ENCODE measurements around the gene KLF2. TPM values are rescaled to one million over a fixed set of nuclear protein-coding genes. Genes with fewer than 3 reads are reported as not detected.
"Not testable (repeated sequence)": the region's sequence is repeated elsewhere in the genome, so short reads cannot be mapped to it uniquely, and the experiment has no call there.

The KLF2 gene
- total and polyA plus RNA-seq, 4 experiments from 2014 or later = 120 to 437 (median 363) TPM

GRCh38 chr19:16340092-16340491 lies 15.5 kb downstream of the KLF2 start:
- no peak overlapping the region for H3K4me3 Mint-ChIP-seq
- no peaks in the 10 kb centered on the region for H3K36me3 ChIP-seq (ENCODE audit: insufficient read depth, low read length)
- H3K9me3 ChIP-seq (ENCODE audit: control insufficient read depth in 1 of 2, low read length in 2 of 2) = no peaks in the 10 kb centered on the region
- peak overlapping the region in 5 of 7 donors; percentile 15 to 88 (median 75) for H3K27ac Mint-ChIP-seq
- no peaks in the 10 kb centered on the region for H3K27me3 ChIP-seq (ENCODE audit: insufficient read depth, low read length)
- H3K4me3 ChIP-seq (ENCODE audit: low read length in 2 of 2) = no peak overlapping the region
- CTCF ChIA-PET (ENCODE audit: partially characterized antibody) = interaction anchor here (1.2 to 4.6 kb wide), 8 partner anchors 8 to 92 kb away, joined by 3 to 48 read pairs (median 6); partner anchors contain the start of gene KLF2
- no peaks in the 10 kb centered on the region for H3K27me3 Mint-ChIP-seq
- POLR2A ChIA-PET (ENCODE audit: partially characterized antibody) = interaction anchor here (17.1 to 32.3 kb wide), 2 partner anchors 12 to 27 kb away, joined by 611 to 6478 read pairs; partner anchors contain the start of gene KLF2
- no peaks in the 10 kb centered on the region for H3K36me3 Mint-ChIP-seq
- peaks cover 70% of the 10 kb centered on the region for H3K4me1 ChIP-seq (ENCODE audit: insufficient read depth, low read length)
- no peaks in the 10 kb centered on the region for H3K9me3 Mint-ChIP-seq
- no peak for DNase-seq
- H3K4me1 Mint-ChIP-seq = peaks cover 37 to 70% (median 50%) of the 10 kb centered on the region in 4 donors
- intact Hi-C loops (cut with micrococcal nuclease) = no loop called here
- no peak overlapping the region for H3K27ac ChIP-seq (ENCODE audit: low read depth, low read length)

- CTCF ChIA-PET (ENCODE audit: partially characterized antibody) = interaction anchor here (2.0 to 4.6 kb wide), 3 partner anchors 11 to 93 kb away, joined by 9 to 48 read pairs (median 26); no protein-coding TSS in a partner anchor
- DNase-seq = no peak
- Mint-ChIP-seq H3K27me3 (no peaks in the 10 kb centered on the region), H3K27ac (peak overlapping the region; percentile 34 to 93 (median 74)), H3K4me1 (peaks cover 40 to 75% (median 51%) of the 10 kb centered on the region in 4 donors), H3K4me3 (peak overlapping the region in 3 of 8 donors; percentile 41 to 65 (median 53)), H3K9me3 (no peaks in the 10 kb centered on the region), H3K36me3 (no peaks in the 10 kb centered on the region)
- no peaks in the 10 kb centered on the region for H3K9me3 ChIP-seq (ENCODE audit: control insufficient read depth in 1 of 2, low read length in 2 of 2)
- no peaks in the 10 kb centered on the region for H3K27me3 ChIP-seq (ENCODE audit: insufficient read depth, low read length)
- H3K27ac ChIP-seq (ENCODE audit: low read depth, low read length) = no peak overlapping the region
- POLR2A ChIA-PET (ENCODE audit: partially characterized antibody) = interaction anchor here (17.1 to 32.3 kb wide), 2 partner anchors 13 to 27 kb away, joined by 611 to 6478 read pairs; partner anchors contain the start of gene KLF2
- H3K4me3 ChIP-seq (ENCODE audit: low read length in 2 of 2) = no peak overlapping the region
- no peaks in the 10 kb centered on the region for H3K36me3 ChIP-seq (ENCODE audit: insufficient read depth, low read length)
- peaks cover 70% of the 10 kb centered on the region for H3K4me1 ChIP-seq (ENCODE audit: insufficient read depth, low read length)
- intact Hi-C loops (cut with micrococcal nuclease) = no loop called here
Observed at GRCh38 chr19:16340654-16341053, 16.0 kb downstream of the KLF2 start.

- H3K4me3 ChIP-seq (ENCODE audit: low read length in 2 of 2) = no peak overlapping the region
- peak in 4 of 5 donors; percentile 35 to 65 (median 51) for DNase-seq
- H3K4me1 Mint-ChIP-seq = peaks cover 37 to 66% (median 46%) of the 10 kb centered on the region in 4 donors
Observed at GRCh38 chr19:16342002-16342715, 17.5 kb downstream of the KLF2 start.

GRCh38 chr19:16343156-16343555 lies 18.5 kb downstream of the KLF2 start:
- no peak for DNase-seq
- Histone ChIP-seq H3K27me3 (ENCODE audit: insufficient read depth, low read length) (no peaks in the 10 kb centered on the region), H3K4me3 (ENCODE audit: low read length in 2 of 2) (no peak overlapping the region), H3K9me3 (ENCODE audit: control insufficient read depth in 1 of 2, low read length in 2 of 2) (no peaks in the 10 kb centered on the region), H3K27ac (ENCODE audit: low read depth, low read length) (no peak overlapping the region), H3K36me3 (ENCODE audit: insufficient read depth, low read length) (no peaks in the 10 kb centered on the region), H3K4me1 (ENCODE audit: insufficient read depth, low read length) (peaks cover 52% of the 10 kb centered on the region)
- ChIA-PET POLR2A (ENCODE audit: partially characterized antibody) (interaction anchor here (17.1 to 32.3 kb wide), 2 partner anchors 15 to 24 kb away, joined by 611 to 6478 read pairs; partner anchors contain the start of gene KLF2), CTCF (ENCODE audit: partially characterized antibody) (interaction anchor here (0.9 to 2.3 kb wide), 5 partner anchors 12 to 96 kb away, joined by 3 to 12 read pairs (median 4); no protein-coding TSS in a partner anchor)
- Mint-ChIP-seq H3K27ac (peak overlapping the region in 5 of 7 donors; percentile 27 to 90 (median 51)), H3K4me1 (peaks cover 29 to 62% (median 38%) of the 10 kb centered on the region in 4 donors), H3K4me3 (no peak overlapping the region), H3K36me3 (no peaks in the 10 kb centered on the region), H3K27me3 (no peaks in the 10 kb centered on the region), H3K9me3 (no peaks in the 10 kb centered on the region)
- intact Hi-C loops (cut with micrococcal nuclease) = no loop called here

More at GRCh38 chr19:16342002-16342715, 17.5 kb downstream of the KLF2 start:
- Mint-ChIP-seq H3K27ac (peak overlapping the region; percentile 90 to 98 (median 93)), H3K27me3 (no peaks in the 10 kb centered on the region), H3K4me3 (peak overlapping the region; percentile 18 to 71 (median 50)), H3K9me3 (no peaks in the 10 kb centered on the region), H3K36me3 (no peaks in the 10 kb centered on the region)
- intact Hi-C loops (cut with micrococcal nuclease) = no loop called here
- Histone ChIP-seq H3K27me3 (ENCODE audit: insufficient read depth, low read length) (no peaks in the 10 kb centered on the region), H3K9me3 (ENCODE audit: control insufficient read depth in 1 of 2, low read length in 2 of 2) (no peaks in the 10 kb centered on the region), H3K4me1 (ENCODE audit: insufficient read depth, low read length) (peaks cover 62% of the 10 kb centered on the region), H3K27ac (ENCODE audit: low read depth, low read length) (peak overlapping the region; percentile 54), H3K36me3 (ENCODE audit: insufficient read depth, low read length) (no peaks in the 10 kb centered on the region)
- ChIA-PET POLR2A (ENCODE audit: partially characterized antibody) (interaction anchor here (17.1 to 32.3 kb wide), 2 partner anchors 14 to 25 kb away, joined by 611 to 6478 read pairs; partner anchors contain the start of gene KLF2), CTCF (ENCODE audit: partially characterized antibody) (interaction anchor here (0.6 to 2.3 kb wide), 6 partner anchors 11 to 228 kb away, joined by 3 to 12 read pairs (median 4); no protein-coding TSS in a partner anchor)

- ChIA-PET POLR2A (ENCODE audit: partially characterized antibody) (interaction anchor here (17.1 to 32.3 kb wide), 2 partner anchors 17 to 22 kb away, joined by 611 to 6478 read pairs; partner anchors contain the start of gene KLF2), CTCF (ENCODE audit: partially characterized antibody) (interaction anchor here (1.0 to 1.3 kb wide), 3 partner anchors 11 to 69 kb away, joined by 3 to 4 read pairs (median 3); no protein-coding TSS in a partner anchor)
- Histone ChIP-seq H3K27me3 (ENCODE audit: insufficient read depth, low read length) (no peaks in the 10 kb centered on the region), H3K36me3 (ENCODE audit: insufficient read depth, low read length) (no peaks in the 10 kb centered on the region), H3K4me3 (ENCODE audit: low read length in 2 of 2) (no peak overlapping the region), H3K9me3 (ENCODE audit: control insufficient read depth in 1 of 2, low read length in 2 of 2) (no peaks in the 10 kb centered on the region), H3K27ac (ENCODE audit: low read depth, low read length) (no peak overlapping the region), H3K4me1 (ENCODE audit: insufficient read depth, low read length) (peaks cover 36% of the 10 kb centered on the region)
- Mint-ChIP-seq H3K27me3 (no peaks in the 10 kb centered on the region), H3K9me3 (no peaks in the 10 kb centered on the region), H3K36me3 (no peaks in the 10 kb centered on the region), H3K4me1 (peaks cover 22 to 49% (median 28%) of the 10 kb centered on the region in 4 donors), H3K4me3 (no peak overlapping the region), H3K27ac (peak overlapping the region in 1 of 7 donors; percentile 18)
- DNase-seq = no peak
- intact Hi-C loops (cut with micrococcal nuclease) = no loop called here
Observed at GRCh38 chr19:16345457-16345856, 20.8 kb downstream of the KLF2 start.

- ChIA-PET POLR2A (ENCODE audit: partially characterized antibody) (interaction anchor here (2.4 to 32.3 kb wide), 3 partner anchors 9 to 20 kb away, joined by 12 to 6478 read pairs (median 611); partner anchors contain the start of gene KLF2), CTCF (ENCODE audit: partially characterized antibody) (interaction anchor here (0.6 to 2.2 kb wide), 2 partner anchors 16 to 33 kb away, joined by 3 to 8 read pairs; no protein-coding TSS in a partner anchor)
- H3K4me1 ChIP-seq (ENCODE audit: insufficient read depth, low read length) = peaks cover 36% of the 10 kb centered on the region
- H3K4me3 ChIP-seq (ENCODE audit: low read length in 2 of 2); DNase-seq; H3K36me3 ChIP-seq (ENCODE audit: insufficient read depth, low read length); H3K36me3 Mint-ChIP-seq; H3K27ac ChIP-seq (ENCODE audit: low read depth, low read length); H3K9me3 Mint-ChIP-seq; H3K27me3 ChIP-seq (ENCODE audit: insufficient read depth, low read length); H3K27me3 Mint-ChIP-seq; H3K4me3 Mint-ChIP-seq; intact Hi-C loops (cut with micrococcal nuclease); H3K9me3 ChIP-seq (ENCODE audit: control insufficient read depth in 1 of 2, low read length in 2 of 2): not testable (repeated sequence)
- peak overlapping the region in 2 of 7 donors; percentile 15 to 47 for H3K27ac Mint-ChIP-seq
- peaks cover 24 to 48% (median 30%) of the 10 kb centered on the region in 4 donors for H3K4me1 Mint-ChIP-seq
Observed at GRCh38 chr19:16347099-16347498, 22.5 kb downstream of the KLF2 start.

Data from CD4-positive, alpha-beta memory T cell (primary cell).